AG10803 (cell line): Measurements from ENCODE around the gene ZNF598.

Experiments
- DNase-seq: peaks from one replicate; pipeline ENCODE4 v3.0.0; 2010; ENCODE audit warnings: low read depth
- H3K4me3 ChIP-seq: 2 replicates; pipeline ENCODE4 v1.5.1; 2011; ENCODE audit warnings: mild to moderate bottlenecking, low read length, control low read depth
- TF ChIP-seq, protein P1 (sequence below): conservative IDR thresholded peaks from 2 replicates; pipeline ENCODE4 v1.5.1; 2011; ENCODE audit warnings: mild to moderate bottlenecking, low read length, control low read depth, inconsistent platforms

ZNF598 gene

DNA sequence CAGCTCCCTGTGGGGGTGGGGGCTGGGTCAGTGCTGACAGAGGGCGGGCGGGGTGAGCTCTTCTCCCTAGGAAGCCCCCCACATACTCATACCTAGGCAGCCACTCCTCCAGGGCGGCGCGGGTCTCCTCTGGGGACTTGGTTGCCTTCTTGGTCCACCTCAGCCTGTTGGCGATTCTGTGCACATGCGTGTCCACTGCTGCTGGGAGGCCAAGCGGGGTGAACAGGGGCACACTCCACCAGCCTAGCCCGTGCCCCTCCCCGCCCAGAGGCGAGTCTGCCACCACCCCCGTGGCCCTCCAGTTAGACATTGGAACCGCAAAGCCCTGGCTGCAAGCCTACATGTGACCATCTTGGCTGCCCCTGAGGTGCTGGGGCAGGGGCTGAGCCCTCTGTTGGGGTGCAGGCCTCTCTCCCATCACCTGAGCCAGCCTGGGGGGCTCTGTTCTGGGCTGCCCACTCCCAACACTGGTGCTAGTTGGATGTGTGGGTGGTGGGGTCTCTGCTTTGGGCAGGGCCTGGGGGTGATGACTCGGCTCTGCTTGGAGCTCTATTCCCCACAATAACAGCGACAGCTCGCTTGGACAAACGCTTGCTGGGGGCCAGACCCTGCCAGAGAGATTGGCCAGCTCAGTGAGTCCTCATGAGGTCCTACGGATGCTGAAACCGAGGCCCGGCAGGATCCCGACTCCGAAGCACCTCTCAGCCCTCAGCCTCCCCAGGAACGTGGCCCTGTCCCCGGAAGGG is 30.6 kb upstream of the ZNF598 start:
- H3K4me3 ChIP-seq = no peak overlapping the region

DNA sequence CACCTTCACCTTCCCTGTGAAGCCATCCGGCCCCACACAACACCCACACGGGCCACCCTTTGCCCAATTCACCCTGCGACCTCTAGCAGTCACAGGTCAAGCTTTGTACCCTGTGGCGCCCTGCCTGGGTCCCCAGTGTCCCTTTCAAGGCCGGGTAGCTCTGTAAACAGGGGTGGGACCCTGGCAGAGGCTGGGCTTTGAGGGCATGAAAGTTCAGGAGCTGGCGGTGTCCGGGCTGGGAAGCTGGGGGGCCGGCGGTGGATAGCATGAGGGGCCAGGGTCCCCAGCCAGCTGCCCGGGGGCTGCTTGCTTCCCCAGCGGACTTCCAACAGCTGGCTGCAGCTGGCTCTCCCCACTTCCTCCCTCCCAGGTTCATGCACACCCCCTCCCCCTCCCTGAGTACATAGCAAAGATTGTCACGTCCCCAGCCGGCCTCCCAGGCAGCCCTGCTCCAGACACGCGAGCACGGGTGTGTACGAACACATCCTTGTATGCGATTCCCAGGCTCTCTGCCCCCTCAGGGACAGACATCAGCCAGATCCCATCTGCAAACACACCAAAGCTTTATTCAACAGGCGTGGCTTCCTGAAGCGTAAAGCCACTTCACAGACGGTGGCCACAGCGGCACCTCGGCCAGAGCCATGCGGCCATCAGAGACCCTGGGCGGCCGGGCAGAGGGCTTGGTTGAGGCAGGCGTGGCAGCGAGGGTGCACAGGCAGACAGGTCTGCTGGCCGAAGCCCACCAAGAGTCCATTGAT is 29.8 kb upstream of the ZNF598 start:
- H3K4me3 ChIP-seq = no peak overlapping the region
- TF ChIP-seq, protein P1, sequence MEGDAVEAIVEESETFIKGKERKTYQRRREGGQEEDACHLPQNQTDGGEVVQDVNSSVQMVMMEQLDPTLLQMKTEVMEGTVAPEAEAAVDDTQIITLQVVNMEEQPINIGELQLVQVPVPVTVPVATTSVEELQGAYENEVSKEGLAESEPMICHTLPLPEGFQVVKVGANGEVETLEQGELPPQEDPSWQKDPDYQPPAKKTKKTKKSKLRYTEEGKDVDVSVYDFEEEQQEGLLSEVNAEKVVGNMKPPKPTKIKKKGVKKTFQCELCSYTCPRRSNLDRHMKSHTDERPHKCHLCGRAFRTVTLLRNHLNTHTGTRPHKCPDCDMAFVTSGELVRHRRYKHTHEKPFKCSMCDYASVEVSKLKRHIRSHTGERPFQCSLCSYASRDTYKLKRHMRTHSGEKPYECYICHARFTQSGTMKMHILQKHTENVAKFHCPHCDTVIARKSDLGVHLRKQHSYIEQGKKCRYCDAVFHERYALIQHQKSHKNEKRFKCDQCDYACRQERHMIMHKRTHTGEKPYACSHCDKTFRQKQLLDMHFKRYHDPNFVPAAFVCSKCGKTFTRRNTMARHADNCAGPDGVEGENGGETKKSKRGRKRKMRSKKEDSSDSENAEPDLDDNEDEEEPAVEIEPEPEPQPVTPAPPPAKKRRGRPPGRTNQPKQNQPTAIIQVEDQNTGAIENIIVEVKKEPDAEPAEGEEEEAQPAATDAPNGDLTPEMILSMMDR = no peak
- peak; percentile 96 for DNase-seq

More for the DNA sequence above, 30.6 kb upstream of the ZNF598 start:
- TF ChIP-seq, protein P1 = no peak
- DNase-seq = no peak

DNA sequence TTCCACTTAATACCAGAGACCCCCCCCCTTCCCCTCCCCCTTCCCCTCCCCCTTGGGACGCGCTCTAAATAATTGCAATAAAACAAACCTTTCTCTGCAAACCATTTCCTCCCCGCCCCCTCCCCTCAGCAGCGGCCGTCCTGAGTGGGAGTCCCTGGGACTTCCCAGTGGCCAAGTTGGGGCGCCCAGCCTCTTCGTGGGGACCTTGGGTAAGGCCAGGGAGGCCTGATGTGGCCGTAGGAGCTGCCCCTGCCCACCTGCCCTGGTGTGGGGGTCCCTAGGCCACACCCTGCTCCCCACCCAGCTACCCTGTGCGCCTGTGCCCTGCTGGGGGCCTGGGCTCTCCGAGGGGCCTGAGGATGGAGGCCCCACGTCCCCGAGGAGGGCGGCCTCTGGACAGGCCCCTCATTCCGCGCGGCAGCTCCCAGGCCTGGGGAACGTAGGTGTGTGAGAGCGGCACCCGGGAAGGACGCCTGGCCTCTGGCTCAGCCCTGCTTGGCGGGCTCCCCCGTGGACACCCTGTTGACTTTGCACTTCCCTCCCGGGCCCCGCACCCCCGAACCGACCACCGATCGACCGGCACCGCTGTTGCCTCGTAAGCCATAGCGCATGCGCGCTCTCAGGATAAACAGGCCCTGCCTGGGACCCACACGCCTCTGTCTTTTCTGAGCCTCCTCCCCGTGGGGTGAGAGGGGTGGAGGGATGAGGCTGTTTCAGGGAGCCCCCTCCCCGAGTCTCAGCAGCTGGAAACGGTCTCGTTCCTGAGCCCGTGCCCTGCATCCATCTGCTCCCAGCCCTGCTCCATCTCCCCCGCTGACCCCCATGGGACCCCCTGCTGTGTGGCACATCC is 29.0 kb upstream of the ZNF598 start:
- TF ChIP-seq, protein P1 = no peak
- DNase-seq = no peak
- H3K4me3 ChIP-seq = no peak overlapping the region

DNA sequence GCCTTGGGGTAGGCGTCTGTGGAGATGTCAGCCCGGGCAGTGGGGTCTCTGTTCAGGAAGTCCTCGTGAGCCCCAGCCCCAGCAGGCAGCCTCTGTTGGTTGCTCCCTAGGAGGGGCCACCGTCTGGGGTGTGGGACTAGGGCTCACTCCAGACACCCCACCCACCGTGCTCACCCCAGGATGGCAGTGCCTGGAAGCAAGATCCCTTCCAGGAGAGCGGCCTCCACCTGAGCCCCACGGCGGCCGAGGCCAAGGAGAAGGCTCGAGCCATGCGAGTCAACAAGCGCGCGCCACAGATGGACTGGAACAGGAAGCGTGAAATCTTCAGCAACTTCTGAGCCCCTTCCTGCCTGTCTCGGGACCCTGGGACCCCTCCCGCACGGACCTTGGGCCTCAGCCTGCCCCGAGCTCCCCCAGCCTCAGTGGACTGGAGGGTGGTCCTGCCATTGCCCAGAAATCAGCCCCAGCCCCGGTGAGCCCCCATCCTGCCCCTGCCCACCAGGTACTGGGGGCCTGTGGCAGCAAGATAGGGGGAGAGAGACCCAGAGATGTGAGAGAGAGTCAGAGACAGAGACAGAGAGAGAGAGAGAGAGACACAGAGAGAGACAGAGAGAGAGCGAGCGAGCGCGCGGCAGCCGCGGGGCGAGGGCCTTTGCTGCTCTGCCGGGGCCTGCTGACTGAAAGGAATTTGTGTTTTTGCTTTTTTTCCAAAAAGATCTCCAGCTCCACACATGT is 28.2 kb upstream of the ZNF598 start:
- no peak overlapping the region for H3K4me3 ChIP-seq
- TF ChIP-seq, protein P1 = no peak
- peak; percentile 29 for DNase-seq

DNA sequence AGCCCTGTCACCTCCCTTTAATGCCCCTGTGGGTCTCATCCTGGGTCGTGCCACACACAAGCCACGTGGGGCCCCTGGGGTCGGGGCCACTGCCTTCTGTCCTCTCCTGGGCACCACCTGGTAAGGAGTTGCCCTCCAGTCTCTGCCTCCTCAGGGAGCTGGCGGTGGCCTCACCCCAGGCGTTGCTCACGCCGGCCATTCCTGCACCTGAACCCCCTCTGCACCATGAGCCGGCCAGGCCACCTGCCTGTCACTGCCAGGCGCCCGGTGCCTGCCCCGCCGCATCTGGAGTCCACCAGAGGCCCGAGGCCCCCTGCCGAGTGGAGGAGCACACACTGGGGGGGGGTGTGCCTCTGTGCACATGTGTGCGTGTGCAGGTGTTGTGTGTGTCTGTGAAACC is 27.5 kb upstream of the ZNF598 start:
- no peak overlapping the region for H3K4me3 ChIP-seq
- no peak for DNase-seq
- TF ChIP-seq, protein P1 = no peak

DNA sequence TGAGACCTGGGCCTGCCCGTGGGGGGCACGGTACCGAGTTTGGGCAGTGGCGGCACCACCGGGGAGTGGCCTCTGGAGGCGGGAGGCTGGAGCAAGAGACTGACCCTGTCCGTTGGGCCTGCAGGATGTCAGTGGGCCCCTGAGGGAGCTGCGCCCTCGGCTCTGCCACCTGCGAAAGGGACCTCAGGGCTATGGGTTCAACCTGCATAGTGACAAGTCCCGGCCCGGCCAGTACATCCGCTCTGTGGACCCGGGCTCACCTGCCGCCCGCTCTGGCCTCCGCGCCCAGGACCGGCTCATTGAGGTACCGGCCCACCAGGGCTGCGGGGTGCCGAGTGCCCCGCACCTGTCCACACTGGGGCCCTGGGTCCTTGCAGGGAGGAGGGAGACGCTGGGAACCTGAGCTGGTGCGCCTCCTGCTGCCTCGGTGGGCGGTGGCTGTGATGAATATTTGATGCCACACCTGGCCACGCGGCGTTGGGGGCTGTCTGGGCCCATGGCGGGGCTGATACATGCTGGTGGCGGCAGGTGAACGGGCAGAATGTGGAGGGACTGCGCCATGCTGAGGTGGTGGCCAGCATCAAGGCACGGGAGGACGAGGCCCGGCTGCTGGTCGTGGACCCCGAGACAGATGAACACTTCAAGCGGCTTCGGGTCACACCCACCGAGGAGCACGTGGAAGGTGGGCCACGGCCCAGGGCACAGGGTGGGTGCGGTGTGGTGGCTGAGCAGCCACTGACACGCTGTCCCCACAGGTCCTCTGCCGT is 26.8 kb upstream of the ZNF598 start:
- H3K4me3 ChIP-seq = peak overlapping the region; percentile 36
- TF ChIP-seq, protein P1 = no peak
- no peak for DNase-seq
